ENCODE data around the gene SPSB1.

The SPSB1 gene

GRCh38 chr1:9397997-9398526 lies 105.4 kb downstream of the SPSB1 start:
- DNase-seq = no peak

- no peak for DNase-seq
Observed at GRCh38 chr1:9399510-9400424, 107.1 kb downstream of the SPSB1 start.

GRCh38 chr1:9400425-9401079 lies 107.9 kb downstream of the SPSB1 start:
- no peak for DNase-seq

- DNase-seq = no peak
Observed at GRCh38 chr1:9401080-9401453, 108.4 kb downstream of the SPSB1 start.

- DNase-seq = no peak
Observed at GRCh38 chr1:9402256-9402616, 109.5 kb downstream of the SPSB1 start.

DNA sequence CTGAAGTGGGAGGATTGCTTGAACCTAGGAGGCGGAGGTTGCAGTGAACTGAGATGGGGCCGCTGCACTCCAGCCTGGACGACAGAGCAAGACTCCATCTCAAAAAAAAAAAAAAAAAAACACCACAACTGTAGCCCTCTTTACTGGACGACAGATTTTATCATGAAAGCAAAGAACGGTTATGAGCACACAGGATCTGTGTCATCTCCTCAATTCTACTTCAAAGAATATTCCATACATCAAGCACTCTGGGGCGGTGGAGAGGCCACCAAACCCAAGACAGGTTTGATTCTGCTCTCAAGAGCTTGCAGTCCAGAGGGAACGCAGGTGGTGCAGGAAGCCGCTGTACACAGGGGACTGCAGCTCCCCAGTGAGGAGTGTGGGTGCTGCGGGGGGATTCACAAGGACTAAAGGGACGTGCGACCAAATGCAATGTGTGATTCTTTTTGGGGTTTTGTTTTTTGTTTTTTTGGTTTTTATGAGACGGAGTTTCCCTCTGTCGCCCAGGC lies 110.1 kb downstream of the SPSB1 start:
- no peak for DNase-seq

DNA sequence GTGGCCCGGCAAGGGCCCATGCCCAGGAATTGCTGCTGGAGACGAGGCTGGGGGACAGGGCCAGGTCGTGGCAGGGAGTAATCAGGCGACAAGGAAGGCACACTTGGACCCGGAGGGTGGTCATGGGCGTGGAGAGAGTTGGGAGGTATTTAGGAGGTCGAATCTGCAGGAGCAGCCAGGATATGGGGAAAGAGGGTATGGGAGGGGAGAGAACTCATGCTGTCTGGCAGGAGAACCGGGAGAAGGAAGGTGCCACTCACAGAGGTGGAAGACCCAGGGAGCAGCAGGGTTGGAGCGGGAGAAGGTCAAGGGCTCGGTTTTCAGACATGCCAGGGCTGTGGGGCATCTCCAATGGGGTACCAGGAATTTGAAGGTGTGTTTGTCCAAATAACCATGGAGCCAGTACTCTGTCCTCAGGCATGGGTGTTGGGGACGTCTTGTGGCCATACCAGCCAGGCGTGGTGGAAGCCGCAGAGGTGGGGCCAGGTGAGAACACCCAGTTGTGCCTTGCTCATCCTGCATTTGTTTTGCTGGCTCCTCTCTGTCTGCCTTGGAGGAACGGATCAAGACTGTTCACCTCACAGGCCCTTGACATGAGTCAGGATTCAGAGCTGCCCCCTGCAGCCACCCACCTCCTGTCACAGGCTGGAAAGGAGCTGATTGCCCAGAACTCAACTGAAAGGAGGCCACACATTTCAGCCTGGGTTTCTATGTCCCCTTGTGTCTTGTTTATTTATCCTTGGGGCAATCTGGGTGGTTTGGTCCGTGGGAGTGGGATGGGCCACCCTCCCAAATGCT lies 111.6 kb downstream of the SPSB1 start:
- no peak for DNase-seq

DNA sequence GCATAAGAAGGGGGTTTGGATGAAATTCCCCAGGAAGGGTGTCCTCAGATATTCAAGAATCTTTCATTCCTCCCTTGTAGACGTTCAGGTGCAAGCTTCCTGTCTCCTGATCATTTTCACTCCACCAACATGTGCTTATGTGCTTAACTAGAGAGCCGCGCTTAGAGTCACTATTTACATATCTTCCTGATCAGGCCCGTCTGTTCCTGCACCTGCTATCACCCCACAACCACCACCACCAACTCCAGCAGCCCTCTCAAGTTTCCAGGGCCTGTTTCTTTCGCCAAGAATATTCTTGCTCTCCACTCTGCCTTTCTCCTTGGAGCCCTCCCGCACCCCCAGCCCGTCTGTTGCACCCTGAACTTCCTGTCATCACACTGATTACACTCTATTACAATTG lies 113.4 kb downstream of the SPSB1 start:
- no peak for DNase-seq

- peak; percentile 94 for DNase-seq
Observed at GRCh38 chr1:9410737-9411297, 118.1 kb downstream of the SPSB1 start.

DNA sequence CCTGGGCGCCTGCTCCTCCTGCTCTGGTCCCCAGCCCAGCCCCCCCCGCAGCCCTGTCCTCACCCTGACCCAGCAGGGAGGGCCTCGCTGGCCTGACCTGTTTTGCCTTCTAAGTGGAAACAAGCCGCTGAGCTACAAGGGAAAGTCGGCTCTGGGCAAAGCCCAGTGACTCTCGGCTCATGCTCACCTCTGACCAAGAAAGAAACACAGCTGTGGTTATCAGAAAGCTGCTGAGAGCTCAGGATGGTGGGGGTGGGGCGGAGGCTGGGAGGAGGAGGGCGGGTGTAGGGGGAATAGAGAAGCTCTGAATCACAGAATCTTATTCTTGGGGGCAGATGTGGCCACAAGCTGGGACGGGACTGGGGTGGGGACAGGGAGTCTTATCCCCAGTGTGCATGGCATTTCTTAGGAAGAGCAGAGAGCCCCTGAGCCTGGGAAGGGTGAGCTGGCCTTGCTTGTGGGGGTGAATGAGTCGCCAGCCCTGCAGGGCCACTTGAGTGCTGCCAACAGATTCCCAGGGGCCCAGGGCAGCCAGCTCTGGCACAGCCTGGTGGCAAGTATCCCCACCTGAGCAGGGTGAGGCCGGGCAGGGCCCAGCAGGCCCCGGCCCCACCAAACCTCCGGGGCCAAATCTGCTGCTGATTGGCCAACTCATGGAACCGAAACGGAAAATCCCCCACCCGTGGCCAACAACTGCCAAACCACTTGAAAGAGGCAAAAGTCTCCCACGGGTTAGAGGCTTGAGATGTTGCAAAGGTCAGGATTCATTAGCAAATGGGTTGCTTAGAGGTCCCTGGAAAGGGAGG lies 120.6 kb downstream of the SPSB1 start:
- DNase-seq = peak; percentile 54

DNA sequence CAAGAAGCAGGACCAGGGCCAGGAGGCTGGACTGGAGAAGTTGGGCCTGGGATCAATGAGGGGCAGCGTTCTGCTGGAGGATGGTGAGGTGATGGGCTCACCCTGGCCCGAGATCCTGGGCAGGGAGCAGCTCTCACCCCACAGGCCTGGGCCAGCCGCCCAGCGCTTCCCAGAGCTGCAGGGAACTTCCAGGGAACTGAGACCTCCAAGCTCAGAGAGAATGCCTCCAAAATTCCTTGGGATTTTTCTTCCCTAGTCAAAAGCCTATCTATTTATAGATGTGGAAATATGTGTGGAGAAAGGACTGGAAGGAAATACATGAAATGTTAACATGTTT lies 121.2 kb downstream of the SPSB1 start:
- no peak for DNase-seq

GRCh38 chr1:9416506-9416905 lies 123.8 kb downstream of the SPSB1 start:
- DNase-seq = no peak

GRCh38 chr1:9416918-9417500 lies 124.3 kb downstream of the SPSB1 start:
- no peak for DNase-seq

DNA sequence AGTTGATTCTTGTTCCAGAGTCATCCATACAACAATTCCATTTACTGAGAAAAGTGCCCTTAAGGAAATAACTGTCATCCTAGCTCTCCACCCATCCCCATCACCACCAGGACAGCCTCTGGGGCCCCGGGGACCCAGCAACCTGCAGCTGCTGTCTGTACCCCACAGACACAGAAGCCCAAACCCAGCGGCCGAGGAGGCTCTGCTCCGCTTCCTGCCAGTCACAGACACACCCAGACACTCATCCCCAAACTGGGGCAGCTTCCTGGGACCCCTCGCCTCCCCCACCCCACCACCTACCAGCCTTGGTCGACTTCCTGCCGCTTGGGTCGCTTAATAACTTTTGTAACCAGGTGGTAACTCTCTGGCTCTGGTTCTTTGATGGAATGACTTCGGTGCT lies 125.0 kb downstream of the SPSB1 start:
- DNase-seq = no peak

DNA sequence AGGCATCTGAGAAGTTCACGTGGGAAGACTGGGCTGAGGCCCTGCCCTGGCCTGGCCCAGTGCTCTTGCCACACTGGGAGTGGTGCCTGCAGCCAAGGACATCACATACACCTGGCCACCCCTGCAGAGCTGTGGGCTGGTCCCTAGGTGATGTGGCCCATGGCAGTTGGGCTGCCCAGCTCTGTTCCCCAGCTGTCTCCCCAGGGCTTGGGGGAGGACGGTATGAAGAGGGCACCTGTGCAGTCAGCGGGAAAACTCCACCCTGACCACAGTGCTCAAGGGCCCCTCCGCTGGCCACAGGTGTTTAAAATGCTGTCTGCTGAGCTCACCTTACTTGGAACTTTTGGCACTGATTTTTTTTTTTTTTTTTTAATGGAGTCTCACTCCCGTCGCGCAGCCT lies 126.2 kb downstream of the SPSB1 start:
- DNase-seq = no peak

Data from OCI-M1 (cell line).